ENCODE results near the gene SLC8B1. TPM values are rescaled to one million over a fixed set of nuclear protein-coding genes. Genes with fewer than 3 reads are reported as not detected.

Gene SLC8B1
- polyA plus RNA-seq, 1 donor (not counting 4 experiments of a cell fraction or from before 2014, with no cell fraction given): 8.0 TPM

- Histone ChIP-seq H3K4me1 (ENCODE audit: control insufficient read depth, extremely low read depth, insufficient read depth, low read length) (no peaks in the 10 kb centered on the region), H3K9ac (ENCODE audit: control insufficient read depth, extremely low read depth, insufficient read depth, low read length) (no peak overlapping the region), H3K27me3 (ENCODE audit: control insufficient read depth, extremely low read depth, insufficient read depth, low read length) (no peaks in the 10 kb centered on the region), H3K36me3 (ENCODE audit: control insufficient read depth in 2 of 2, extremely low read depth in 1 of 2, insufficient read depth in 2 of 2, low read length in 2 of 2) (peaks cover 1 to 11% of the 10 kb centered on the region in 2 experiments), H3K27ac (ENCODE audit: control insufficient read depth, insufficient read depth, low read length) (no peak overlapping the region), H4K20me1 (ENCODE audit: control insufficient read depth, extremely low read depth, insufficient read depth, low read length) (no peaks in the 10 kb centered on the region), H3K4me2 (ENCODE audit: control insufficient read depth, extremely low read depth, insufficient read depth, low read depth, low read length) (no peak overlapping the region), H3K4me3 (ENCODE audit: control insufficient read depth in 2 of 3, extremely low read depth in 1 of 3, insufficient read depth in 2 of 3, low read depth in 1 of 3, low read length in 3 of 3) (no peak overlapping the region), H3K79me2 (ENCODE audit: control insufficient read depth, insufficient read depth, low read length) (no peaks in the 10 kb centered on the region), H2AFZ (ENCODE audit: control insufficient read depth, low read length) (no peak overlapping the region), H3K9me1 (ENCODE audit: control insufficient read depth, extremely low read depth, insufficient read depth, low read length) (no peaks in the 10 kb centered on the region), H3K9me3 (ENCODE audit: control insufficient read depth, low read depth, low read length) (no peaks in the 10 kb centered on the region)
- FAIRE-seq (no peak), DNase-seq (ENCODE audit: low read depth, low spot score) (no peak)
- TF ChIP-seq CTCF (optimal IDR thresholded peaks at IDR 0.05 in 1 of 3, IDR thresholded peaks at IDR 0.05 in 1 of 3, conservative IDR thresholded peaks at IDR 0.05 in 1 of 3; ENCODE audit: extremely low read depth in 1 of 3, insufficient read depth in 2 of 3, low read length in 3 of 3) (peak in 1 of 3 experiments; percentile 13), EZH2 (IDR thresholded peaks at IDR 0.05; ENCODE audit: low read length) (no peak)
- dilution Hi-C loops (cut with MboI; ENCODE audit: extremely low pct_ligation_motif_present, low sequenced_read_pairs): no loop called here
These were observed 8.0 kb downstream of the SLC8B1 start for GRCh38 chr12:113326775-113327395.

GRCh38 chr12:113325916-113326315, 9.0 kb downstream of the SLC8B1 start:
- no peak overlapping the region for H3K9ac ChIP-seq (ENCODE audit: control insufficient read depth, extremely low read depth, insufficient read depth, low read length)
- no peaks in the 10 kb centered on the region for H3K4me1 ChIP-seq (ENCODE audit: control insufficient read depth, extremely low read depth, insufficient read depth, low read length)
- no peak overlapping the region for H2AFZ ChIP-seq (ENCODE audit: control insufficient read depth, low read length)
- H3K4me3 ChIP-seq (ENCODE audit: control insufficient read depth in 2 of 3, extremely low read depth in 1 of 3, insufficient read depth in 2 of 3, low read depth in 1 of 3, low read length in 3 of 3): no peak overlapping the region
- no peaks in the 10 kb centered on the region for H3K9me3 ChIP-seq (ENCODE audit: control insufficient read depth, low read depth, low read length)
- no peaks in the 10 kb centered on the region for H3K79me2 ChIP-seq (ENCODE audit: control insufficient read depth, insufficient read depth, low read length)
- no peak for DNase-seq (ENCODE audit: low read depth, low spot score)
- H3K36me3 ChIP-seq (ENCODE audit: control insufficient read depth in 2 of 2, extremely low read depth in 1 of 2, insufficient read depth in 2 of 2, low read length in 2 of 2): peaks cover 2 to 11% of the 10 kb centered on the region in 2 experiments
- FAIRE-seq: no peak
- no peaks in the 10 kb centered on the region for H3K9me1 ChIP-seq (ENCODE audit: control insufficient read depth, extremely low read depth, insufficient read depth, low read length)
- no peak overlapping the region for H3K27ac ChIP-seq (ENCODE audit: control insufficient read depth, insufficient read depth, low read length)
- dilution Hi-C loops (cut with MboI; ENCODE audit: extremely low pct_ligation_motif_present, low sequenced_read_pairs): no loop called here
- no peaks in the 10 kb centered on the region for H4K20me1 ChIP-seq (ENCODE audit: control insufficient read depth, extremely low read depth, insufficient read depth, low read length)
- TF ChIP-seq CTCF (optimal IDR thresholded peaks at IDR 0.05 in 1 of 3, IDR thresholded peaks at IDR 0.05 in 1 of 3, conservative IDR thresholded peaks at IDR 0.05 in 1 of 3; ENCODE audit: extremely low read depth in 1 of 3, insufficient read depth in 2 of 3, low read length in 3 of 3): no peak
- no peak for TF ChIP-seq EZH2 (IDR thresholded peaks at IDR 0.05; ENCODE audit: low read length)
- no peak overlapping the region for H3K4me2 ChIP-seq (ENCODE audit: control insufficient read depth, extremely low read depth, insufficient read depth, low read depth, low read length)
- H3K27me3 ChIP-seq (ENCODE audit: control insufficient read depth, extremely low read depth, insufficient read depth, low read length): no peaks in the 10 kb centered on the region

Measured in keratinocyte (primary cell).